ENCODE data around the gene SLK.

Gene SLK

GRCh38 chr10:103951183-103951582, 15.8 kb upstream of the SLK start:
- H3K9me3 ChIP-seq (replicated peaks; ENCODE audit: insufficient read depth, low read length): no peaks in the 10 kb centered on the region
- TF ChIP-seq EZH2 (optimal IDR thresholded peaks at IDR 0.05; ENCODE audit: low read depth, low read length): no peak
- no peak overlapping the region for H3K4me3 ChIP-seq (ENCODE audit: low read length)
- H2AFZ ChIP-seq (ENCODE audit: low read length): no peak overlapping the region
- no peak overlapping the region for H3K27ac ChIP-seq (ENCODE audit: low read length)
- no peaks in the 10 kb centered on the region for H3K79me2 ChIP-seq (ENCODE audit: low read length)
- H3K9ac ChIP-seq (ENCODE audit: low read length): no peak overlapping the region
- no peaks in the 10 kb centered on the region for H3K27me3 ChIP-seq (replicated peaks; ENCODE audit: insufficient read depth, low read length)
- H3K4me2 ChIP-seq (ENCODE audit: low read depth, low read length): no peak overlapping the region
- no peaks in the 10 kb centered on the region for H3F3A ChIP-seq (ENCODE audit: insufficient read depth, low read length)
- H3K36me3 ChIP-seq (replicated peaks; ENCODE audit: insufficient read depth, low read length): no peaks in the 10 kb centered on the region
- no peaks in the 10 kb centered on the region for H3K4me1 ChIP-seq (ENCODE audit: low read length)
- no peaks in the 10 kb centered on the region for H3K9me2 ChIP-seq (replicated peaks; ENCODE audit: insufficient read depth, low read length)
- no peak for DNase-seq
- H4K20me1 ChIP-seq (ENCODE audit: insufficient read depth, low read length): no peaks in the 10 kb centered on the region

GRCh38 chr10:103951942-103952341, 15.0 kb upstream of the SLK start:
- no peak overlapping the region for H3K27ac ChIP-seq (ENCODE audit: low read length)

GRCh38 chr10:103954543-103954942, 12.4 kb upstream of the SLK start:
- TF ChIP-seq EZH2phosphoT487 (IDR thresholded peaks at IDR 0.05; ENCODE audit: low read length) (no peak), CTCF (IDR thresholded peaks at IDR 0.05; ENCODE audit: low read length) (no peak), EZH2 (optimal IDR thresholded peaks at IDR 0.05; ENCODE audit: low read depth, low read length) (no peak)
- Histone ChIP-seq H3K4me2 (ENCODE audit: low read depth, low read length) (no peak overlapping the region), H3K27ac (ENCODE audit: low read length) (no peak overlapping the region)

More at GRCh38 chr10:103951942-103952341, 15.0 kb upstream of the SLK start:
- Histone ChIP-seq H3K79me2 (ENCODE audit: low read length) (no peaks in the 10 kb centered on the region), H2AFZ (ENCODE audit: low read length) (no peak overlapping the region), H3K27me3 (replicated peaks; ENCODE audit: insufficient read depth, low read length) (no peaks in the 10 kb centered on the region), H3K4me3 (ENCODE audit: low read length) (no peak overlapping the region), H4K20me1 (ENCODE audit: insufficient read depth, low read length) (no peaks in the 10 kb centered on the region), H3K36me3 (replicated peaks; ENCODE audit: insufficient read depth, low read length) (no peaks in the 10 kb centered on the region), H3K4me2 (ENCODE audit: low read depth, low read length) (no peak overlapping the region), H3K4me1 (ENCODE audit: low read length) (no peaks in the 10 kb centered on the region), H3F3A (ENCODE audit: insufficient read depth, low read length) (no peaks in the 10 kb centered on the region), H3K9me2 (replicated peaks; ENCODE audit: insufficient read depth, low read length) (no peaks in the 10 kb centered on the region), H3K9me3 (replicated peaks; ENCODE audit: insufficient read depth, low read length) (no peaks in the 10 kb centered on the region), H3K9ac (ENCODE audit: low read length) (no peak overlapping the region)
- DNase-seq: no peak
- no peak for TF ChIP-seq EZH2phosphoT487 (IDR thresholded peaks at IDR 0.05; ENCODE audit: low read length)
- TF ChIP-seq CTCF (IDR thresholded peaks at IDR 0.05; ENCODE audit: low read length): no peak
- no peak for TF ChIP-seq EZH2 (optimal IDR thresholded peaks at IDR 0.05; ENCODE audit: low read depth, low read length)

GRCh38 chr10:103958996-103959395, 7.9 kb upstream of the SLK start:
- Histone ChIP-seq H3K36me3 (replicated peaks; ENCODE audit: insufficient read depth, low read length) (no peaks in the 10 kb centered on the region), H3K4me2 (ENCODE audit: low read depth, low read length) (no peak overlapping the region), H3K4me3 (ENCODE audit: low read length) (no peak overlapping the region), H4K20me1 (ENCODE audit: insufficient read depth, low read length) (no peaks in the 10 kb centered on the region), H3K4me1 (ENCODE audit: low read length) (no peaks in the 10 kb centered on the region), H3K27ac (ENCODE audit: low read length) (no peak overlapping the region), H3F3A (ENCODE audit: insufficient read depth, low read length) (no peaks in the 10 kb centered on the region), H3K27me3 (replicated peaks; ENCODE audit: insufficient read depth, low read length) (no peaks in the 10 kb centered on the region), H3K79me2 (ENCODE audit: low read length) (no peaks in the 10 kb centered on the region), H3K9me3 (replicated peaks; ENCODE audit: insufficient read depth, low read length) (no peaks in the 10 kb centered on the region), H3K9ac (ENCODE audit: low read length) (no peak overlapping the region), H3K9me2 (replicated peaks; ENCODE audit: insufficient read depth, low read length) (no peaks in the 10 kb centered on the region), H2AFZ (ENCODE audit: low read length) (no peak overlapping the region)
- no peak for DNase-seq
- TF ChIP-seq EZH2 (optimal IDR thresholded peaks at IDR 0.05; ENCODE audit: low read depth, low read length): no peak
- TF ChIP-seq EZH2phosphoT487 (IDR thresholded peaks at IDR 0.05; ENCODE audit: low read length): no peak
- no peak for TF ChIP-seq CTCF (IDR thresholded peaks at IDR 0.05; ENCODE audit: low read length)

More at GRCh38 chr10:103954543-103954942, 12.4 kb upstream of the SLK start:
- Histone ChIP-seq H3K4me3 (ENCODE audit: low read length) (no peak overlapping the region), H3K9me2 (replicated peaks; ENCODE audit: insufficient read depth, low read length) (no peaks in the 10 kb centered on the region), H3K4me1 (ENCODE audit: low read length) (no peaks in the 10 kb centered on the region), H3K9ac (ENCODE audit: low read length) (no peak overlapping the region), H3K36me3 (replicated peaks; ENCODE audit: insufficient read depth, low read length) (no peaks in the 10 kb centered on the region), H3K9me3 (replicated peaks; ENCODE audit: insufficient read depth, low read length) (no peaks in the 10 kb centered on the region), H3K27me3 (replicated peaks; ENCODE audit: insufficient read depth, low read length) (no peaks in the 10 kb centered on the region), H3F3A (ENCODE audit: insufficient read depth, low read length) (no peaks in the 10 kb centered on the region), H3K79me2 (ENCODE audit: low read length) (no peaks in the 10 kb centered on the region), H2AFZ (ENCODE audit: low read length) (no peak overlapping the region), H4K20me1 (ENCODE audit: insufficient read depth, low read length) (no peaks in the 10 kb centered on the region)
- no peak for DNase-seq
